IPS-18a (cell line): ENCODE results near the gene FRAS1.
"Not testable (repeated sequence)": the region's sequence is repeated elsewhere in the genome, so short reads cannot be mapped to it uniquely, and the experiment has no call there.

Experiments
- H3K27ac ChIP-seq: one replicate; pipeline ENCODE4 v1.5.1; 2013; ENCODE audit warnings: low read length
- H3K27me3 ChIP-seq: one replicate; pipeline ENCODE4 v1.6.1; 2013; ENCODE audit warnings: mild to moderate bottlenecking, low read length; ENCODE audit not compliant: control insufficient read depth, insufficient read depth
- H3K36me3 ChIP-seq: one replicate; pipeline ENCODE4 v1.6.1; 2013; ENCODE audit warnings: low read depth, low read length; ENCODE audit not compliant: control insufficient read depth
- H3K4me1 ChIP-seq: one replicate; pipeline ENCODE4 v1.6.1; 2013; ENCODE audit warnings: low read depth, low read length; ENCODE audit not compliant: control insufficient read depth
- H3K4me3 ChIP-seq: one replicate; pipeline ENCODE4 v1.5.1; 2013; ENCODE audit warnings: low read length
- H3K9ac ChIP-seq: one replicate; pipeline ENCODE4 v1.6.1; 2013; ENCODE audit warnings: mild to moderate bottlenecking, low read length, moderate library complexity
- H3K9me3 ChIP-seq: one replicate; pipeline ENCODE4 v1.6.1; 2013; ENCODE audit warnings: low read depth, low read length; ENCODE audit not compliant: control insufficient read depth

FRAS1 gene

GRCh38 chr4:78476108-78476704, 419.1 kb downstream of the FRAS1 start:
- Histone ChIP-seq H3K9me3 (no peaks in the 10 kb centered on the region), H3K4me1 (no peaks in the 10 kb centered on the region), H3K9ac (no peak overlapping the region), H3K36me3 (peaks cover 74% of the 10 kb centered on the region), H3K4me3 (no peak overlapping the region), H3K27me3 (no peaks in the 10 kb centered on the region), H3K27ac (no peak overlapping the region)

- H3K4me3 ChIP-seq = no peak overlapping the region
- no peak overlapping the region for H3K27ac ChIP-seq
- H3K9ac ChIP-seq = no peak overlapping the region
- no peaks in the 10 kb centered on the region for H3K4me1 ChIP-seq
- peaks cover 75% of the 10 kb centered on the region for H3K36me3 ChIP-seq
- H3K27me3 ChIP-seq = no peaks in the 10 kb centered on the region
- no peaks in the 10 kb centered on the region for H3K9me3 ChIP-seq
Measured at GRCh38 chr4:78477276-78477675, 420.2 kb downstream of the FRAS1 start.

GRCh38 chr4:78478523-78478922, 421.4 kb downstream of the FRAS1 start:
- Histone ChIP-seq H3K4me1 (no peaks in the 10 kb centered on the region), H3K27me3 (no peaks in the 10 kb centered on the region), H3K9me3 (no peaks in the 10 kb centered on the region), H3K9ac (no peak overlapping the region), H3K4me3 (no peak overlapping the region), H3K36me3 (peaks cover 72% of the 10 kb centered on the region), H3K27ac (no peak overlapping the region)

GRCh38 chr4:78480286-78480685, 423.2 kb downstream of the FRAS1 start:
- Histone ChIP-seq H3K27me3 (no peaks in the 10 kb centered on the region), H3K36me3 (peaks cover 70% of the 10 kb centered on the region)

GRCh38 chr4:78481180-78481579, 424.1 kb downstream of the FRAS1 start:
- Histone ChIP-seq H3K9ac (no peak overlapping the region), H3K36me3 (peaks cover 68% of the 10 kb centered on the region), H3K9me3 (no peaks in the 10 kb centered on the region)

More at GRCh38 chr4:78480286-78480685, 423.2 kb downstream of the FRAS1 start:
- Histone ChIP-seq H3K4me3 (no peak overlapping the region), H3K9ac (no peak overlapping the region), H3K9me3 (no peaks in the 10 kb centered on the region), H3K4me1 (no peaks in the 10 kb centered on the region), H3K27ac (no peak overlapping the region)

GRCh38 chr4:78482281-78482680, 425.2 kb downstream of the FRAS1 start:
- Histone ChIP-seq H3K36me3 (peaks cover 68% of the 10 kb centered on the region), H3K27me3 (no peaks in the 10 kb centered on the region)

More at GRCh38 chr4:78481180-78481579, 424.1 kb downstream of the FRAS1 start:
- Histone ChIP-seq H3K27ac (no peak overlapping the region), H3K4me3 (no peak overlapping the region), H3K4me1 (no peaks in the 10 kb centered on the region), H3K27me3 (no peaks in the 10 kb centered on the region)

GRCh38 chr4:78483811-78484210, 426.7 kb downstream of the FRAS1 start:
- Histone ChIP-seq H3K36me3 (peaks cover 59% of the 10 kb centered on the region), H3K9me3 (no peaks in the 10 kb centered on the region), H3K4me1 (no peaks in the 10 kb centered on the region), H3K27ac (no peak overlapping the region), H3K4me3 (no peak overlapping the region), H3K9ac (no peak overlapping the region), H3K27me3 (no peaks in the 10 kb centered on the region)

More at GRCh38 chr4:78482281-78482680, 425.2 kb downstream of the FRAS1 start:
- Histone ChIP-seq H3K9ac (no peak overlapping the region), H3K27ac (no peak overlapping the region), H3K9me3 (no peaks in the 10 kb centered on the region), H3K4me1 (no peaks in the 10 kb centered on the region), H3K4me3 (no peak overlapping the region)

- Histone ChIP-seq H3K27me3 (no peaks in the 10 kb centered on the region), H3K4me3 (no peak overlapping the region), H3K9me3 (no peaks in the 10 kb centered on the region), H3K27ac (no peak overlapping the region), H3K4me1 (no peaks in the 10 kb centered on the region), H3K9ac (no peak overlapping the region), H3K36me3 (peaks cover 59% of the 10 kb centered on the region)
Measured at GRCh38 chr4:78484574-78484973, 427.5 kb downstream of the FRAS1 start.

GRCh38 chr4:78493731-78494130, 436.6 kb downstream of the FRAS1 start:
- no peaks in the 10 kb centered on the region for H3K4me1 ChIP-seq
- no peak overlapping the region for H3K27ac ChIP-seq
- no peaks in the 10 kb centered on the region for H3K27me3 ChIP-seq
- peaks cover 17% of the 10 kb centered on the region for H3K36me3 ChIP-seq
- no peaks in the 10 kb centered on the region for H3K9me3 ChIP-seq
- H3K4me3 ChIP-seq = no peak overlapping the region
- no peak overlapping the region for H3K9ac ChIP-seq

- H3K9ac ChIP-seq = no peak overlapping the region
- no peak overlapping the region for H3K27ac ChIP-seq
- H3K27me3 ChIP-seq = no peaks in the 10 kb centered on the region
- no peak overlapping the region for H3K4me3 ChIP-seq
- no peaks in the 10 kb centered on the region for H3K9me3 ChIP-seq
- H3K4me1 ChIP-seq = no peaks in the 10 kb centered on the region
- H3K36me3 ChIP-seq = peaks cover 16% of the 10 kb centered on the region
Measured at GRCh38 chr4:78496021-78496643, 439.0 kb downstream of the FRAS1 start.

- not testable (repeated sequence) for H3K4me3 ChIP-seq, H3K9ac ChIP-seq, H3K4me1 ChIP-seq, H3K9me3 ChIP-seq, H3K27me3 ChIP-seq, H3K27ac ChIP-seq
- peaks cover 35% of the 10 kb centered on the region for H3K36me3 ChIP-seq
Measured at GRCh38 chr4:78506260-78506659, 449.1 kb downstream of the FRAS1 start.

GRCh38 chr4:78509043-78509442, 451.9 kb downstream of the FRAS1 start:
- Histone ChIP-seq H3K36me3 (peaks cover 56% of the 10 kb centered on the region), H3K4me3 (no peak overlapping the region), H3K9ac (no peak overlapping the region), H3K27me3 (no peaks in the 10 kb centered on the region), H3K9me3 (no peaks in the 10 kb centered on the region), H3K4me1 (no peaks in the 10 kb centered on the region), H3K27ac (no peak overlapping the region)
